ENCODE measurements around the gene MYD88.

- no peak for TF ChIP-seq YY1 (IDR thresholded peaks at IDR 0.05; ENCODE audit: low read depth)
- no peak for TF ChIP-seq TAF1 (IDR thresholded peaks at IDR 0.05; ENCODE audit: low read depth)
- TF ChIP-seq ZBTB7A (IDR thresholded peaks at IDR 0.05; ENCODE audit: low read depth): no peak
- TF ChIP-seq EGR1 (IDR thresholded peaks at IDR 0.05): no peak
- no peak for TF ChIP-seq CEBPB (IDR thresholded peaks at IDR 0.05)
- TF ChIP-seq USF1 (IDR thresholded peaks at IDR 0.05): no peak
- no peak for TF ChIP-seq EP300 (IDR thresholded peaks at IDR 0.05; ENCODE audit: borderline replicate concordance)
These were observed 8.0 kb downstream of the MYD88 start for GRCh38 chr3:38146504-38146903.
